Liver (tissue), 9 donors: ENCODE results near the gene B3GAT1. TPM values are rescaled to one million over a fixed set of nuclear protein-coding genes. Genes with fewer than 3 reads are reported as not detected.

ENCODE experiments used
- DNase-seq: peaks from one replicate; pipeline ENCODE4 v3.0.0-alpha.2; 2017; ENCODE audit warnings: low spot score
- H3K27ac ChIP-seq, 2 donors: one replicate each; pipeline ENCODE4 v1.7.0; 2013; ENCODE audit warnings: inconsistent platforms in 2 of 2, low read length in 2 of 2, control low read depth in 1 of 2, low read depth in 1 of 2, mild to moderate bottlenecking in 1 of 2
- H3K27me3 ChIP-seq, 4 donors: one replicate each; pipeline versions ENCODE4 v1.6.1 to v1.7.0; 2013; ENCODE audit warnings: low read length in 3 of 4, inconsistent platforms in 1 of 4, mild to moderate bottlenecking in 1 of 4, moderate library complexity in 1 of 4; ENCODE audit not compliant: control insufficient read depth in 4 of 4, insufficient read depth in 4 of 4
- H3K36me3 ChIP-seq, 4 donors: one replicate each; pipeline versions ENCODE4 v1.6.1 to v1.7.0; 2013; ENCODE audit warnings: low read length in 3 of 4, mild to moderate bottlenecking in 3 of 4, low read depth in 1 of 4, moderate library complexity in 1 of 4; ENCODE audit not compliant: control insufficient read depth in 4 of 4, insufficient read depth in 3 of 4
- H3K4me1 ChIP-seq, 4 donors: one replicate each; pipeline versions ENCODE4 v1.6.1 to v1.7.0; 2013; ENCODE audit warnings: low read length in 3 of 4, mild to moderate bottlenecking in 3 of 4, moderate library complexity in 1 of 4; ENCODE audit not compliant: control insufficient read depth in 4 of 4, insufficient read depth in 4 of 4
- H3K4me3 ChIP-seq, 3 donors: one replicate each; pipeline versions ENCODE4 v1.6.1 to v1.7.0; 2013; ENCODE audit warnings: low read length in 3 of 3, control low read depth in 1 of 3, low read depth in 1 of 3, mild to moderate bottlenecking in 1 of 3
- H3K9ac ChIP-seq, 2 donors: one replicate each; pipeline ENCODE4 v1.7.0; 2013; ENCODE audit warnings: low read length in 2 of 2, mild to moderate bottlenecking in 2 of 2, moderate library complexity in 2 of 2, control low read depth in 1 of 2, low read depth in 1 of 2
- H3K9me3 ChIP-seq, 4 donors: one replicate each; pipeline versions ENCODE4 v1.6.1 to v1.7.0; 2013; ENCODE audit warnings: low read length in 3 of 4; ENCODE audit not compliant: control insufficient read depth in 4 of 4
- EGR1 ChIP-seq, 2 donors: IDR thresholded peaks; 2 replicates each; pipeline ENCODE4 v1.6.1; 2016 to 2018; ENCODE audit warnings: antibody characterized with exemption in 2 of 2, low read depth in 2 of 2
- FOXA1 ChIP-seq: IDR thresholded peaks from 2 replicates; pipeline ENCODE4 v1.6.1; 2016; ENCODE audit warnings: antibody characterized with exemption
- FOXA2 ChIP-seq: IDR thresholded peaks from 2 replicates; pipeline ENCODE4 v1.6.1; 2016; ENCODE audit warnings: antibody characterized with exemption
- HNF4G ChIP-seq: IDR thresholded peaks from 2 replicates; pipeline ENCODE4 v1.6.1; 2016; ENCODE audit warnings: antibody characterized with exemption
- NR2F2 ChIP-seq: IDR thresholded peaks from 2 replicates; pipeline ENCODE4 v1.6.1; 2016; ENCODE audit warnings: antibody characterized with exemption
- RAD21 ChIP-seq, 2 donors: IDR thresholded peaks; 2 replicates each; pipeline ENCODE4 v1.6.1; 2016; ENCODE audit warnings: antibody characterized with exemption in 2 of 2, mild to moderate bottlenecking in 2 of 2
- RXRA ChIP-seq, 2 donors: IDR thresholded peaks; 2 replicates each; pipeline ENCODE4 v1.6.1; 2017 to 2018; ENCODE audit warnings: antibody characterized with exemption in 2 of 2, mild to moderate bottlenecking in 1 of 2
- SP1 ChIP-seq: IDR thresholded peaks from 2 replicates; pipeline ENCODE4 v1.6.1; 2018; ENCODE audit warnings: antibody characterized with exemption, mild to moderate bottlenecking
- YY1 ChIP-seq: IDR thresholded peaks from 2 replicates; pipeline ENCODE4 v1.6.1; 2016; ENCODE audit warnings: antibody characterized with exemption, mild to moderate bottlenecking
- WGBS: extraction: QIAGEN DNeasy Blood & Tissue Kit; methylation state at CpG from one replicate; pipeline ENCODE4 v1.1.7; 2013; 5-methylcytosine and 5-hydroxymethylcytosine counted together
- polyA plus RNA-seq, 2 donors: library from polyadenylated mRNA; stranded (reverse) in 1 of 2; unstranded in 1 of 2; fragments of 200-250 nt in 1 of 2; fragments of >200 nt in 1 of 2; fragmentation: Nextera tagmentation in 1 of 2; extraction: Ambion mirVana in 1 of 2; gene quantifications; one replicate each; pipeline versions ENCODE4 v1.2.1 to v1.2.3, GENCODE V29; 2013 to 2015
- total RNA-seq, 2 donors: library from RNA; depleted of rRNA; stranded (reverse); fragments of >200 nt; gene quantifications; one replicate each; pipeline ENCODE4 v1.2.3, GENCODE V29; 2014
- TF ChIP-seq, protein P1 (sequence below): fragments of 150-350 bp; IDR thresholded peaks from 2 replicates; pipeline ENCODE4 v1.5.1; 2017; ENCODE audit warnings: improper control_type of control experiment, low read depth, low read length; ENCODE audit not compliant: missing input control
- TF ChIP-seq, protein P2 (sequence below): IDR thresholded peaks from 2 replicates; pipeline ENCODE4 v1.6.1; 2016; ENCODE audit warnings: antibody characterized with exemption
- TF ChIP-seq, protein P3 (sequence below): IDR thresholded peaks from 2 replicates; pipeline ENCODE4 v1.6.1; 2016; ENCODE audit warnings: antibody characterized with exemption
- TF ChIP-seq, protein P4 (sequence below): IDR thresholded peaks from 2 replicates; pipeline ENCODE4 v1.6.1; 2016; ENCODE audit warnings: antibody characterized with exemption
- TF ChIP-seq, protein P5 (sequence below): IDR thresholded peaks from 2 replicates; pipeline ENCODE4 v1.6.1; 2016; ENCODE audit warnings: antibody characterized with exemption, mild to moderate bottlenecking
- donor health status: healthy.
- donor health status: healthy.
- donor health status: healthy.
- donor health status: healthy.
- donor health status: healthy.

Gene B3GAT1
- total and polyA plus RNA-seq, 4 donors, result 0.13 to 6.6 (median 0.25) TPM; not detected in 1

DNA sequence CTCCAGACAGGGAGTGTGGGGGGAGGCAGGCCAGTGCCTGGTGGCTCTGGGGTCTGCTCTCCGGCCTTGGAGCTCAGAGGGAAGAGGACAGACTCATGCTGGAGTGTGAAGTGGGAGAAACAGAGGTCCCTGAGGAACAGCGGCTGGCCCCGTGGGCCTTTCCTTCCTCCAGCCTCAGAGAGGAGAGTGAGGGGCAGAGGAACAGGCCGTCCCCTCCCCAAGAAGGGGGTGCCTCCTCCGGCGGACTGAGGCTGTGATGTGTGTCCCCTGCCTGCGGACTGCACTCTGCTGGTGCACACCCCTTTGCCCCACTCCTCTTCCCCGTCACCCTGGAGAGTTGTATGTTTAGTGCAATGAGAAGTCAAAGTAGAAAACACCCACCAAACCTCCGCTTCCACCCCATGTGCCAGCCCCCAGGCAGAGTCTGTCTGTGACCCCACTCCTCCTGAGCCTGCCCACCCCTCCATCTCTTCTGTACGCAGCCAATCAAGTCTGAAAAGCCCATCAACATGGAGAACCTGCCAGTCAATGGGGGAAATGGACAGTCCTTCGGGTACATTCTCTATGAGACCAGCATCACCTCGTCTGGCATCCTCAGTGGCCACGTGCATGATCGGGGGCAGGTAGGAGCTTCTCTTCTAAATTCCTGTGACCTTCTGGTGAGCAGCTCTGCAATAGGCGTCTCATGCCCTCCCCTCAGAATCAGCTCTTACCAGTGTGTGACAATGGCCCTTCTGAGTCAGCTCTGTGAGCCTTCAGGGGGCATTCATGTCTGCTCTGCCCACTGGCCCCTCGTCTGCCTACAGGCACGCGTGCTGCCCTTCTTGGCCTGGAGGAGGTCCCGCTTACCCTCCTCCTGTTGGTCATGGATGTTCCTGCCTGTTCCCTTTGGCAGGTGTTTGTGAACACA, 41.3 kb downstream of the B3GAT1 start:
- DNase-seq, result no peak

DNA sequence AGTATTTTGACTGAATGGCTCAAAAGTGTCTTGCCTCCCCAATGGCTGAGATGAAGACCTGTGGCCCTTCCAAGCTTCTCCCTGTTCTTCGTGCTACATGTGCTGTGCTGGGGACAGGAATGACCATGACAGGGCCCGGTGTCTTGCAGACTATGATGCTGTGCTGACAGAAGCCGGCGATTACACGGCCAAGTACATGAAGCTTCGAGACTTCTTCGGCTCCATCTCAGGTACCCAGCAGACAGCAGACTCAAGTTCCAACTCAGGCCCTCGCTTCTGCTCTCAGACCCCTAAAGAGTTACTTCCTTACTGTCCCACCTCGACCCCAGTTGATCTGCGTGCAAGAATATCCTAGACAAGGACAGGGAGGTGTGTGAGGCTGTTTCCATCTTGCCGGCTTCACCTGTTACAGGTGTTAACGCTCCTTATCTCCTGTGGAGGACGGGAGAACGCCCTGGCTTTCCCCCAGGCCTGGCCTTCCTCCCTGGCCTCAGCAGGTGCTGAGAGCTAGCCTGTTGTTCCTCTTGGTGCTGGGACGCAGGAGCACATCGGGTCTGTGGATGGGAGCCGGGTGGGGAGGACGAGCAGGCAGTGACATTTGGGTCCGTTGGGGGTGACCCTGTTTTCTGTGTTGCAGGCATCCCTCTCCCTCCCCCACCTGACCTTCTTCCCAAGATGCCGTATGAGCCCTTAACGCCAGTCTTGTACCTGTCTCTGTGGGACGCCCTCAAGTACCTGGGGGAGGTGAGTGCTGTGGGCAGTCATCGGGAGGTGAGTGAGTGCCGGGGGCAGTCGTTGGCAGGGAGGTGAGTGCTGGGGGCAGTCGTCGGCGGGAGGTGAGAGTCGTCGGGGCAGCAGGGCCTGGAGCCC, 42.2 kb downstream of the B3GAT1 start:
- DNase-seq, result no peak

More for the DNA sequence above, 41.3 kb downstream of the B3GAT1 start:
- no peaks in the 10 kb centered on the region for H3K27me3 ChIP-seq
- H3K36me3 ChIP-seq, result no peaks in the 10 kb centered on the region
- H3K4me3 ChIP-seq, result no peak overlapping the region
- H3K9me3 ChIP-seq, result no peaks in the 10 kb centered on the region
- 86% methylated on average over 19 of the region's 19 CpGs for WGBS
- no peak overlapping the region for H3K27ac ChIP-seq
- TF ChIP-seq RXRA (IDR thresholded peaks at IDR 0.05), result no peak
- no peak for TF ChIP-seq RAD21 (IDR thresholded peaks at IDR 0.05)
- TF ChIP-seq, protein P1, sequence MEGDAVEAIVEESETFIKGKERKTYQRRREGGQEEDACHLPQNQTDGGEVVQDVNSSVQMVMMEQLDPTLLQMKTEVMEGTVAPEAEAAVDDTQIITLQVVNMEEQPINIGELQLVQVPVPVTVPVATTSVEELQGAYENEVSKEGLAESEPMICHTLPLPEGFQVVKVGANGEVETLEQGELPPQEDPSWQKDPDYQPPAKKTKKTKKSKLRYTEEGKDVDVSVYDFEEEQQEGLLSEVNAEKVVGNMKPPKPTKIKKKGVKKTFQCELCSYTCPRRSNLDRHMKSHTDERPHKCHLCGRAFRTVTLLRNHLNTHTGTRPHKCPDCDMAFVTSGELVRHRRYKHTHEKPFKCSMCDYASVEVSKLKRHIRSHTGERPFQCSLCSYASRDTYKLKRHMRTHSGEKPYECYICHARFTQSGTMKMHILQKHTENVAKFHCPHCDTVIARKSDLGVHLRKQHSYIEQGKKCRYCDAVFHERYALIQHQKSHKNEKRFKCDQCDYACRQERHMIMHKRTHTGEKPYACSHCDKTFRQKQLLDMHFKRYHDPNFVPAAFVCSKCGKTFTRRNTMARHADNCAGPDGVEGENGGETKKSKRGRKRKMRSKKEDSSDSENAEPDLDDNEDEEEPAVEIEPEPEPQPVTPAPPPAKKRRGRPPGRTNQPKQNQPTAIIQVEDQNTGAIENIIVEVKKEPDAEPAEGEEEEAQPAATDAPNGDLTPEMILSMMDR, result no peak
- TF ChIP-seq NR2F2, result no peak
- TF ChIP-seq FOXA1, result no peak
- TF ChIP-seq YY1, result no peak
- no peak for TF ChIP-seq EGR1 (IDR thresholded peaks at IDR 0.05; ENCODE audit: low read depth in 2 of 2)
- TF ChIP-seq, protein P2, sequence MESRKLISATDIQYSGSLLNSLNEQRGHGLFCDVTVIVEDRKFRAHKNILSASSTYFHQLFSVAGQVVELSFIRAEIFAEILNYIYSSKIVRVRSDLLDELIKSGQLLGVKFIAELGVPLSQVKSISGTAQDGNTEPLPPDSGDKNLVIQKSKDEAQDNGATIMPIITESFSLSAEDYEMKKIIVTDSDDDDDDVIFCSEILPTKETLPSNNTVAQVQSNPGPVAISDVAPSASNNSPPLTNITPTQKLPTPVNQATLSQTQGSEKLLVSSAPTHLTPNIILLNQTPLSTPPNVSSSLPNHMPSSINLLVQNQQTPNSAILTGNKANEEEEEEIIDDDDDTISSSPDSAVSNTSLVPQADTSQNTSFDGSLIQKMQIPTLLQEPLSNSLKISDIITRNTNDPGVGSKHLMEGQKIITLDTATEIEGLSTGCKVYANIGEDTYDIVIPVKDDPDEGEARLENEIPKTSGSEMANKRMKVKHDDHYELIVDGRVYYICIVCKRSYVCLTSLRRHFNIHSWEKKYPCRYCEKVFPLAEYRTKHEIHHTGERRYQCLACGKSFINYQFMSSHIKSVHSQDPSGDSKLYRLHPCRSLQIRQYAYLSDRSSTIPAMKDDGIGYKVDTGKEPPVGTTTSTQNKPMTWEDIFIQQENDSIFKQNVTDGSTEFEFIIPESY, result no peak
- TF ChIP-seq, protein P3, sequence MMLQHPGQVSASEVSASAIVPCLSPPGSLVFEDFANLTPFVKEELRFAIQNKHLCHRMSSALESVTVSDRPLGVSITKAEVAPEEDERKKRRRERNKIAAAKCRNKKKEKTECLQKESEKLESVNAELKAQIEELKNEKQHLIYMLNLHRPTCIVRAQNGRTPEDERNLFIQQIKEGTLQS, result no peak
- no peak for TF ChIP-seq SP1
- TF ChIP-seq FOXA2, result no peak
- TF ChIP-seq, protein P4, sequence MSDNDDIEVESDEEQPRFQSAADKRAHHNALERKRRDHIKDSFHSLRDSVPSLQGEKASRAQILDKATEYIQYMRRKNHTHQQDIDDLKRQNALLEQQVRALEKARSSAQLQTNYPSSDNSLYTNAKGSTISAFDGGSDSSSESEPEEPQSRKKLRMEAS, result no peak
- H3K4me1 ChIP-seq, result no peaks in the 10 kb centered on the region
- no peak overlapping the region for H3K9ac ChIP-seq

More for the DNA sequence above, 42.2 kb downstream of the B3GAT1 start:
- Histone ChIP-seq H3K9ac (no peak overlapping the region), H3K9me3 (no peaks in the 10 kb centered on the region), H3K36me3 (no peaks in the 10 kb centered on the region), H3K4me1 (no peaks in the 10 kb centered on the region), H3K27ac (no peak overlapping the region), H3K4me3 (no peak overlapping the region), H3K27me3 (no peaks in the 10 kb centered on the region)
- WGBS, result 87% methylated on average over 30 of the region's 30 CpGs
- TF ChIP-seq FOXA1 (no peak), EGR1 (IDR thresholded peaks at IDR 0.05; ENCODE audit: low read depth in 2 of 2) (no peak), RAD21 (IDR thresholded peaks at IDR 0.05) (no peak), NR2F2 (no peak), HNF4G (no peak)
- TF ChIP-seq, protein P3, result no peak
- TF ChIP-seq, protein P5, sequence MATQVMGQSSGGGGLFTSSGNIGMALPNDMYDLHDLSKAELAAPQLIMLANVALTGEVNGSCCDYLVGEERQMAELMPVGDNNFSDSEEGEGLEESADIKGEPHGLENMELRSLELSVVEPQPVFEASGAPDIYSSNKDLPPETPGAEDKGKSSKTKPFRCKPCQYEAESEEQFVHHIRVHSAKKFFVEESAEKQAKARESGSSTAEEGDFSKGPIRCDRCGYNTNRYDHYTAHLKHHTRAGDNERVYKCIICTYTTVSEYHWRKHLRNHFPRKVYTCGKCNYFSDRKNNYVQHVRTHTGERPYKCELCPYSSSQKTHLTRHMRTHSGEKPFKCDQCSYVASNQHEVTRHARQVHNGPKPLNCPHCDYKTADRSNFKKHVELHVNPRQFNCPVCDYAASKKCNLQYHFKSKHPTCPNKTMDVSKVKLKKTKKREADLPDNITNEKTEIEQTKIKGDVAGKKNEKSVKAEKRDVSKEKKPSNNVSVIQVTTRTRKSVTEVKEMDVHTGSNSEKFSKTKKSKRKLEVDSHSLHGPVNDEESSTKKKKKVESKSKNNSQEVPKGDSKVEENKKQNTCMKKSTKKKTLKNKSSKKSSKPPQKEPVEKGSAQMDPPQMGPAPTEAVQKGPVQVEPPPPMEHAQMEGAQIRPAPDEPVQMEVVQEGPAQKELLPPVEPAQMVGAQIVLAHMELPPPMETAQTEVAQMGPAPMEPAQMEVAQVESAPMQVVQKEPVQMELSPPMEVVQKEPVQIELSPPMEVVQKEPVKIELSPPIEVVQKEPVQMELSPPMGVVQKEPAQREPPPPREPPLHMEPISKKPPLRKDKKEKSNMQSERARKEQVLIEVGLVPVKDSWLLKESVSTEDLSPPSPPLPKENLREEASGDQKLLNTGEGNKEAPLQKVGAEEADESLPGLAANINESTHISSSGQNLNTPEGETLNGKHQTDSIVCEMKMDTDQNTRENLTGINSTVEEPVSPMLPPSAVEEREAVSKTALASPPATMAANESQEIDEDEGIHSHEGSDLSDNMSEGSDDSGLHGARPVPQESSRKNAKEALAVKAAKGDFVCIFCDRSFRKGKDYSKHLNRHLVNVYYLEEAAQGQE, result no peak
- TF ChIP-seq, protein P1, result no peak
